ENCODE measurements around the gene DAAM1.

DAAM1 gene

GRCh38 chr14:59314953-59315599, 126.6 kb downstream of the DAAM1 start:
- DNase-seq (ENCODE audit: low read depth in 2 of 2) = no peak

GRCh38 chr14:59316151-59316830, 127.8 kb downstream of the DAAM1 start:
- DNase-seq (ENCODE audit: low read depth in 2 of 2) = no peak

DNA sequence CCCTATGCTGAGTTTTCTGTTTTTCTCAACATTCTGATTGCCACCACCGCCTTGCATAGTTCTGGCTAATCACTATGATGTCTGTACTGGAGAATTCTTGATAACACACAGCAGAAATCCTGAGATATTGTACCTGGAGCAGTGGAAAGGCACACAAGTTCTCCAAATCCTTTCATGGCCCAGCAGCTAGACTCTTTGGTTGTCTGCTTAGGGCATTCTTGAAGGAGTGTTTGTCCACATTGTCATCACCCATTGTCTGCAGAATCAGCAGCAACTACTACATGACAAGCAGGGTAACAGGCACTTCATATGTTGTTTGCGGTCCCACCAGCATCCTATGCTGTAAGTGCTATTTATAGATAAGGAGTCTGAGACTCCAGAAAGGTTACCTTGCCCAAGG, 128.9 kb downstream of the DAAM1 start:
- DNase-seq (ENCODE audit: low read depth in 2 of 2) = no peak

- DNase-seq (ENCODE audit: low read depth in 2 of 2) = no peak
Observed at GRCh38 chr14:59317798-59318505, 129.5 kb downstream of the DAAM1 start.

- DNase-seq (ENCODE audit: low read depth in 2 of 2) = no peak
Observed at GRCh38 chr14:59318908-59319307, 130.4 kb downstream of the DAAM1 start.

DNA sequence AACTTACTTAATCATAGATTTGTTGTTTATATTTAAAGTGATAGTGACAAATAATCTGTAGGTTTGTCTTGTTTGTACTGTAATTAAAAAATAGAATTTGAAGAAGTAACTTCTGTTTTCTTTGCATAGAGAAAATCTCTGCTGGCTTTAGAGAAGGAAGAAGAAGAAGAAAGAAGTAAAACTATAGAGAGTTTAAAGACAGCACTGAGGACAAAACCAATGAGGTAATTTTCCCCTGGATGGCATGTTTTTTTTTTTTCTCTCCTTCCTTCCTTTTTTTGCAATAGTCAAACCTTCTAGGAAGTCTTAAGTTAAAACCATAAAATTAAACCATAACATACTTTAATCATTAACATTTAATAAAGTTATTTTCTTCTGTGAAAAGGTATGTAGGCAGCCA, 131.9 kb downstream of the DAAM1 start:
- no peak for DNase-seq (ENCODE audit: low read depth in 2 of 2)

DNA sequence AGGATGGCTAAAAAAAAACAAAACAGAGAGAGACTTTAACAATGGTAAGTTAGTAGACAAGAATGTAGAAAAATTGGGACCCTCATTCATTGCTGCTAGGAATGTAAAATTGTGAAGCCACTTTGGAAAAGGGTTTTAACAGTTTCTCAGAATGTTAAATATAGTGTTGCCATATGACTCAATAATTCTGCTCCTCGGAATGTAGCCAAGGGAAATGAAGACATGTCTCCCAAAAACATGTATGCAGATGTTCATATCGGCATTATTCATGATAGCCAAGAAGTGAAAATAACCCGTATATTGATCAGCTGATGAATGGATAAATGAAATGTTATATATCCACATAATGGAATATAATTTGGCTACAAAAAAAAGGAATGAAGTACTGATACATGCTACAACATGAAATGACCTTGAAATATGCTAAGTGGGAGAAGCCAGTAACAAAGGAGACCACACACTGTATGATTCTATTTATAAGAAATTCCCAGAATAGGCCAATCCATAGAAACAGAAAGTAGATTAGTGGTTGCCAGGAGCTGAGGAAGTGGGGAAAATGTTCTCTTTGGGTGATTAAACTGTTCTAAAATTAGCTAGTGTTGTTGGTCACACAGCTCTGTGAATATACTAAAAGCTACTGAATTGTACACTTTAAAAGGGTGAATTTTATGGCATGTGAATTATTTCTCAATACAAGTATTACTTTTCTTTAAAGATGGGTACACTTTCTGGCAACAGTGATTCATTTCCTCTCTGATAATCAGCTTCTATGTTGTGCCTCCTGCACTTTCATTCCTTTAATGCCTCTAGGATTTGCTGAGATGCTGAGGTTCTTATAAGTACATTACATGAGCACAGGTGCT, 132.5 kb downstream of the DAAM1 start:
- no peak for DNase-seq (ENCODE audit: low read depth in 2 of 2)

- DNase-seq (ENCODE audit: low read depth in 2 of 2) = no peak
Observed at GRCh38 chr14:59321626-59321949, 133.1 kb downstream of the DAAM1 start.

DNA sequence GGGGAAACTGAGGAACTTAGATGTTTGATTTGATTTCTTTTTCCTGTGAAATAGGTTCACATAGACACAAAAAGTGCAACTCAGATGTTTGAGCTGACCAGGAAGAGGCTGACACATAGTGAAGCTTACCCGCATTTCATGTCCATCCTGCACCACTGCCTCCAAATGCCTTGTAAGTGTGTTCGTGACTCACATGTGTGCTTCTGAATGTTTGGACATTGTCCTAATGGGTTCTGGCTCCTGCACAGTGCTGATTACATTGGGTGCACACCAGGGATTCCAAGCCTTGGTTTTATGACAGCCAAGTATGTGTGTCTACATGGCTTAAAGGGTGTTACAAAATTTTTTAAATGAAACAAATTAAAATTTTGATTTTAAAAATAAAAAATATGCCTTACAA, 137.4 kb downstream of the DAAM1 start:
- DNase-seq (ENCODE audit: low read depth in 2 of 2) = no peak

- DNase-seq (ENCODE audit: low read depth in 2 of 2) = no peak
Observed at GRCh38 chr14:59328454-59328853, 140.0 kb downstream of the DAAM1 start.

- DNase-seq (ENCODE audit: low read depth in 2 of 2) = no peak
Observed at GRCh38 chr14:59330455-59330854, 142.0 kb downstream of the DAAM1 start.

DNA sequence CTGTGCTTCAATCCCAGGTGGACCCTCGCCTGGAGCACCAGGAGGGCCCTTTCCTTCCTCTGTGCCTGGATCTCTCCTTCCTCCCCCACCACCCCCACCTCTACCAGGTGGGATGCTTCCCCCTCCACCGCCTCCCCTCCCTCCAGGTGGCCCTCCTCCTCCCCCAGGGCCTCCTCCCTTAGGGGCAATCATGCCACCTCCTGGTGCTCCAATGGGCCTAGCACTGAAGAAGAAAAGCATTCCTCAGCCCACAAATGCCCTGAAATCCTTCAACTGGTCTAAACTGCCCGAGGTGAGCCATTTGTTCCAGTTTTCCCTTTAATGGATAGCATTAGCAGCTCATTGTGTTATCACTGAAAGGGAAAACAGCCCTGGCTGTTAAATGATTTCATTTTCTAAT, 142.8 kb downstream of the DAAM1 start:
- no peak for DNase-seq (ENCODE audit: low read depth in 2 of 2)

GRCh38 chr14:59332727-59333126, 144.3 kb downstream of the DAAM1 start:
- DNase-seq (ENCODE audit: low read depth in 2 of 2) = no peak

- no peak for DNase-seq (ENCODE audit: low read depth in 2 of 2)
Observed at GRCh38 chr14:59333235-59333634, 144.8 kb downstream of the DAAM1 start.

GRCh38 chr14:59333668-59334067, 145.2 kb downstream of the DAAM1 start:
- no peak for DNase-seq (ENCODE audit: low read depth in 2 of 2)

- DNase-seq (ENCODE audit: low read depth in 2 of 2) = no peak
Observed at GRCh38 chr14:59334253-59334652, 145.8 kb downstream of the DAAM1 start.

DNA sequence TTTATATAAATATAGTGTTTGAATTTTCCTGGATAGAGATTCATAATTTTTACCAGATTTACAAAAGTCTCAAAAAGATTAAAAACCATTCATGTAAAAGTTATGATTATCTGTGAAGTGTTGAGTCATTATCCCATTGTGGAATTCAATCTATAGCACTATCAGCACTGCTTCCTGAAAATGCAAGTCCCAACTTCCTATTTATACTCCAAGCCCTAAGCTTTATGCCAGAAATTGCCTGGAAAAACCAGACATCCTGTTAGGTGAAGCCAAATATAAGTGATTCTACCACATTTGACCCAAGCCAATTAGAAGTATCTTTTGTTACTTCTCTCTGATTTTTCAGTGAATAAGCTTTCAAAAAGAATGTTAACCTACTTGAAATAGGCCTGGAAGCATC, 147.6 kb downstream of the DAAM1 start:
- no peak for DNase-seq (ENCODE audit: low read depth in 2 of 2)

DNA sequence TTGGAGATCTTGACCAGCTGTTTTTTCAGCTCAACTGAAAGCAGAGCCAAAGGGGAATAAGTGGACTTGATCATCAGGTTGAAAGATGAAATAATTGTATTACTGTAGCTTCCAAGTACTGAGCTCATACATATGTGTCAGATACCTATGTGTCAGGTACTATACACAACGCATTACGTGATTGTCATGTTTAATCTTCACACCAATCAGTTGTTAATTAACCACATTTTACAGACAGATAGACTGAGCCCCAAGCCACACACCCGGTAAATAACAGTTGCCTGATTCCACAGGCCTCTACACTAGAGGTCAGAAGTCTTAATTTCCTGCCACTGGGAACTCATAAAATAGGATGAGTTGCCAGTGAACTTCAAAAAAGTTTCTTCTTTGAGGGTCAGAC, 148.2 kb downstream of the DAAM1 start:
- no peak for DNase-seq (ENCODE audit: low read depth in 2 of 2)

DNA sequence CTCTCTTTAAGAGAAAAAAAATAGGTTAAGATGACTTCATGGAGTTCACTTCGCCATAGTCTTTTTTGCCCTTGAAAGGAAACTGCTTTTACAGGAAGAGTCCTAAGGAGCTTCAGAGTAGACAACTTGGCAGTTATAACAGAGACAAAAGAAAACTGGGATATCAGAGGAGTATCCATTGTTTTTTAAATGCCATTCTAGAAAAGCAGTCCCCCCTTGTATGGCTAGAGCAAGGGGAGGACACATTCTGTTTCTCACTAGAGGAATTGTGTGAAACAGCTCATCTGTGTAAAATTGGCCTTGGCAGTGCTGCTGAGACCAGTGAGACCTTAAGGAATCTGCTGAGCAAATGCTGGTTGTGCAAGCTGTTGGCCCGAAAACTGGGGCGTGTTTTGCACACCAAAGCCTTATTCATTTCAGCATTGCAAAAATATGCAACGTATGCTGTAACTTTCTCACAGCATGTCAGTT, 148.7 kb downstream of the DAAM1 start:
- no peak for DNase-seq (ENCODE audit: low read depth in 2 of 2)

DNA sequence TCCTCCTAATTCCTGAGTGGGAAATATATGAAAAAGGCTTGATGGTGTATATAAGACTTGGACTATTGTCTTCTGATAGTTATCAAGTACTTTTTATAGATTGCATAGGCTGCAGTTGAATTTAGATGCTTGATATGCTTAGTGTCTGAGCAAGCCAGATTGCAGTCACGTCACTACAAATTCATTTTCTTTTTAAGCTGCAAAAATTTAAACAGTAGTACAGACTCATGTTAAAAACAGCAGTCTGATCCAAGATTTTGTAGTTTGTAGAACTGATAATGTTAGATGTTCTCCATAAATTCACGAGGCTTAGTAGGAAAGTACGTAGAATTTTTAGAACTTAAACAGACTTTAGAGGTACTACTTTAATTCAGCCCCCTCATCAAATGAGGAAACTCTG, 150.3 kb downstream of the DAAM1 start:
- no peak for DNase-seq (ENCODE audit: low read depth in 2 of 2)

DNA sequence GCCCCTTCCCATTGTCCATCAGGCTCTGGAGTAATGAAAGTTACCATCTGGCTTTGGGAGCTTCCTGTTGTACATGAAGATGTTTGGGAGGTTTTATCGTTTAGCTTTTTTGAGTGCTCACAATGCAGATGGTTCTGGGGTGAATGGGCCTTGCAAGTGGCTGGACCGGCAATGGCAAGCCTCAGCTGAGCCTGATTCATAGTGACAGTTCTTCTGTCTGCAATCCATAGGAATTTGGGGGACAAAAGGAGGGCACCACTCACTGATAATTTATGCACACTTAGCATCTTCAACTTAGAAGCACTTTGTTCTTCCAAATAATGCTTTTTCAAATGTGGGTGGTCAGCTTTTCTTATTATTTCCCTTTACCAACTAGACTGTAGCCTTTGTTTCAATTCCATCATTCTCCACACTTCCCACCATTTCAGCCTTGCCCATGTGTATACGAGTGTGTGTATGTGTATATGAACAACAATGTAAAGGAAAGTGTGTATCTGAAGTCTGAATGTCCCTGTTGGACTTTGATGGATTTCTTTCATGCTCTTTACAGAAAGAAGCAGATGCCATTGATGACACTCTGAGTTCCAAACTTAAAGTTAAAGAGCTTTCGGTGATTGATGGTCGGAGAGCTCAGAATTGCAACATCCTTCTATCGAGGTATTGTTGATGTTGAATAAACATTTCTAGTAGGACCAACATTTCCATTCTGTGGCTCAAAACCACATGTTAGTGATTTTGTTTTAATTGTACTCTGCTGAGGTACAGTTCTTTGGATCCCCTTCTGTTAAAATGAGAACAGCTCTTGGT, 151.3 kb downstream of the DAAM1 start:
- no peak for DNase-seq (ENCODE audit: low read depth in 2 of 2)
